Fibroblast of lung (primary cell): ENCODE data around the gene KLHL29. TPM values are rescaled to one million over a fixed set of nuclear protein-coding genes. Genes with fewer than 3 reads are reported as not detected.

Experiments
- DNase-seq, 2 donors: peaks; one replicate each; pipeline versions ENCODE4 v3.0.0 to v3.0.0-alpha.2; 2010; ENCODE audit warnings: low read depth in 2 of 2
- H2AFZ ChIP-seq: 2 replicates; pipeline ENCODE4 v1.5.1; 2012; ENCODE audit warnings: low read length, control low read depth, inconsistent platforms
- H3K27ac ChIP-seq: 2 replicates; pipeline ENCODE4 v1.5.1; 2011; ENCODE audit warnings: low read length, control low read depth; ENCODE audit not compliant: insufficient read depth
- H3K27me3 ChIP-seq: 2 replicates; pipeline ENCODE4 v1.5.1; 2011; ENCODE audit warnings: mild to moderate bottlenecking, low read length; ENCODE audit not compliant: control insufficient read depth, insufficient read depth
- H3K36me3 ChIP-seq: 2 replicates; pipeline ENCODE4 v1.5.1; 2011; ENCODE audit warnings: low read length; ENCODE audit not compliant: control insufficient read depth, insufficient read depth
- H3K4me1 ChIP-seq: 2 replicates; pipeline ENCODE4 v1.5.1; 2011; ENCODE audit warnings: low read length; ENCODE audit not compliant: control insufficient read depth, insufficient read depth; ENCODE audit errors: extremely low read depth
- H3K4me2 ChIP-seq: 2 replicates; pipeline ENCODE4 v1.5.1; 2011; ENCODE audit warnings: low read length, control low read depth; ENCODE audit not compliant: insufficient read depth; ENCODE audit errors: extremely low read depth
- H3K4me3 ChIP-seq, 4 experiments: fragments of 200-600 bp in 1 of 4; sonication (generic) in 1 of 4; replicated peaks in 1 of 4; 2 replicates each; pipeline ENCODE4 v1.5.1; 2011 to 2016; ENCODE audit warnings: low read length in 4 of 4, low read depth in 3 of 4, mild to moderate bottlenecking in 3 of 4, control low read depth in 2 of 4, inconsistent platforms in 1 of 4, mixed read lengths in 1 of 4; ENCODE audit not compliant: insufficient read depth in 1 of 4; ENCODE audit errors: control extremely low read depth in 1 of 4
- H3K79me2 ChIP-seq: 2 replicates; pipeline ENCODE4 v1.5.1; 2012; ENCODE audit warnings: mild to moderate bottlenecking, low read length, inconsistent platforms; ENCODE audit not compliant: control insufficient read depth, insufficient read depth
- H3K9ac ChIP-seq: 2 replicates; pipeline ENCODE4 v1.5.1; 2011; ENCODE audit warnings: mild to moderate bottlenecking, low read length, control low read depth; ENCODE audit not compliant: insufficient read depth
- H3K9me3 ChIP-seq: 2 replicates; pipeline ENCODE4 v1.5.1; 2012; ENCODE audit warnings: low read depth, low read length; ENCODE audit not compliant: control insufficient read depth, insufficient read depth
- H4K20me1 ChIP-seq: 2 replicates; pipeline ENCODE4 v1.5.1; 2011; ENCODE audit warnings: low read length; ENCODE audit not compliant: control insufficient read depth, insufficient read depth; ENCODE audit errors: extremely low read depth
- EZH2 ChIP-seq: IDR thresholded peaks from 2 replicates; pipeline ENCODE4 v1.5.1; 2012; ENCODE audit warnings: low read length, control low read depth, mild to moderate bottlenecking; ENCODE audit errors: missing control alignments
- polyA plus RNA-seq, 2 donors: library from polyadenylated mRNA; depleted of rRNA in 1 of 2; stranded (reverse) in 1 of 2; unstranded in 1 of 2; fragments of >200 nt; gene quantifications; 2 replicates each; pipeline ENCODE4 v1.2.1, GENCODE V29; 2011 to 2012; ENCODE audit warnings: missing spikeins in 1 of 2
- total RNA-seq: library from RNA; depleted of rRNA; stranded (reverse); fragments of >200 nt; gene quantifications from 2 replicates; pipeline ENCODE4 v1.2.1, GENCODE V29; 2014
- TF ChIP-seq, protein P1 (sequence below), 2 donors: IDR thresholded peaks in 1 of 2; conservative IDR thresholded peaks in 1 of 2; 1 replicate in 1 of 2; 2 replicates in 1 of 2; pipeline ENCODE4 v1.5.1; 2011 to 2012; ENCODE audit warnings: low read length in 2 of 2, control low read depth in 1 of 2, inconsistent platforms in 1 of 2, low read depth in 1 of 2, mild to moderate bottlenecking in 1 of 2

KLHL29 gene
- total and polyA plus RNA-seq, 2 donors (not counting 1 experiment from before 2014, with no cell fraction given): 7.1 to 7.9 TPM

DNA sequence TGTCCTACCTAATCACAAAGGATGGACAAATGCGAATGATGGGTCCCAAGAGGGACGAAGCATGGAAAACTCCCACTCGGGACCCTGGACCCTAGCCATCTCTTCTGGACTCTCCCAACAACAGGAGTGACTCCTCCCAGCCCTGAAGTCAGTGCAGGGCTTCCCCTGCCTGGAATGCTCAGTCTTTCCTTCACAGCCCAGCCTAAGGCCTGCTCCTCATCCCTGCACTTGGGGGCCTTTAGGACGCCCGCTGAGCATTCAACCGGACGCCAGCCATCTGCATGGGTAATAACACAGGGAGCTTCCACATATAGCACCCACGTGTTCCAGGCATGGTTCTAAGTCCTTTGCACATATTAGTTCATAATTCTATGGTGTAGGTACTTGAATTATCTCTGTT, 237.5 kb downstream of the KLHL29 start:
- Histone ChIP-seq H3K9ac (no peak overlapping the region), H2AFZ (no peak overlapping the region), H3K4me2 (no peak overlapping the region), H3K4me3 (no peak overlapping the region), H3K27ac (no peak overlapping the region), H3K36me3 (no peaks in the 10 kb centered on the region), H3K79me2 (no peaks in the 10 kb centered on the region), H3K9me3 (no peaks in the 10 kb centered on the region), H3K4me1 (peaks cover 2% of the 10 kb centered on the region), H3K27me3 (no peaks in the 10 kb centered on the region), H4K20me1 (no peaks in the 10 kb centered on the region)
- no peak for TF ChIP-seq EZH2
- TF ChIP-seq, protein P1, sequence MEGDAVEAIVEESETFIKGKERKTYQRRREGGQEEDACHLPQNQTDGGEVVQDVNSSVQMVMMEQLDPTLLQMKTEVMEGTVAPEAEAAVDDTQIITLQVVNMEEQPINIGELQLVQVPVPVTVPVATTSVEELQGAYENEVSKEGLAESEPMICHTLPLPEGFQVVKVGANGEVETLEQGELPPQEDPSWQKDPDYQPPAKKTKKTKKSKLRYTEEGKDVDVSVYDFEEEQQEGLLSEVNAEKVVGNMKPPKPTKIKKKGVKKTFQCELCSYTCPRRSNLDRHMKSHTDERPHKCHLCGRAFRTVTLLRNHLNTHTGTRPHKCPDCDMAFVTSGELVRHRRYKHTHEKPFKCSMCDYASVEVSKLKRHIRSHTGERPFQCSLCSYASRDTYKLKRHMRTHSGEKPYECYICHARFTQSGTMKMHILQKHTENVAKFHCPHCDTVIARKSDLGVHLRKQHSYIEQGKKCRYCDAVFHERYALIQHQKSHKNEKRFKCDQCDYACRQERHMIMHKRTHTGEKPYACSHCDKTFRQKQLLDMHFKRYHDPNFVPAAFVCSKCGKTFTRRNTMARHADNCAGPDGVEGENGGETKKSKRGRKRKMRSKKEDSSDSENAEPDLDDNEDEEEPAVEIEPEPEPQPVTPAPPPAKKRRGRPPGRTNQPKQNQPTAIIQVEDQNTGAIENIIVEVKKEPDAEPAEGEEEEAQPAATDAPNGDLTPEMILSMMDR (conservative IDR thresholded peaks at IDR 0.05 in 1 of 2, IDR thresholded peaks at IDR 0.05 in 1 of 2; ENCODE audit: low read depth in 1 of 2, low read length in 2 of 2): no peak
- no peak for DNase-seq

DNA sequence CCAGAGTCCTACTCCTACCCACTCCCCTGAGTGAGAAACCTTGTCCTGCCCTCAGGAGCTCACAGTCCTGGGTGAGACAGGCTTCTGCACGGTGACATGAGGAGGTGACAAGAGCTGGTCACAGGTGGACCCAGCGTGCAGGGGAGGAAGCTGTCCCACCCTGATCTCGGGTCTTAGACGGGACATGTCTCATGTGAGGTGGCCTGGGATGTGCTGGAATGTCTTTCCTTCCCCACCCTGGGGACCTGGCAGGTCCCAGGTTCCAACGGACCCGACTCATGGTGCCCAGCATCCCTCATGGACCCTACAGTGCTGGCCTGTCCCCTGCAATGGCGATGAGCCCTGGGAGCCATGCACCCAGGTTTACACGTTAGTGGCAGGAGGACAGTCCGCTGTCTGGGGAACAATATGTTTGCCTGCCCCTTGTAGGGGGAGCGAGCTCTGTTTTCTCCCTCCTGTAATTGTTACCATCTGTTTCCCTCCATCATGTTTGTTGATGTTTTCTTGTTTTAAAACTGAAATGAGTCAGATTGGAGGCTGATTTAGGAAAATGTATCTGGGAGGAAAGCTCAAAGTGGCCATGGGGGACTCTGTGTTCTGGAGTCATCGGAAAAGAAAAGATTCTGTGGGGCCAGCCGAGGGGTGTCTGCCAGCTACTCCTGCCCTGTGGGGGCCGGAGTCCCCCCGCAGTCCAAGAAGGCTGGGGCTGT, 238.1 kb downstream of the KLHL29 start:
- TF ChIP-seq, protein P1 (conservative IDR thresholded peaks at IDR 0.05 in 1 of 2, IDR thresholded peaks at IDR 0.05 in 1 of 2; ENCODE audit: low read depth in 1 of 2, low read length in 2 of 2): no peak
- no peak for TF ChIP-seq EZH2
- Histone ChIP-seq H3K79me2 (no peaks in the 10 kb centered on the region), H3K9ac (no peak overlapping the region), H2AFZ (no peak overlapping the region), H3K4me1 (no peaks in the 10 kb centered on the region), H3K27me3 (no peaks in the 10 kb centered on the region), H3K27ac (no peak overlapping the region), H3K4me2 (no peak overlapping the region), H3K9me3 (no peaks in the 10 kb centered on the region), H4K20me1 (no peaks in the 10 kb centered on the region), H3K4me3 (no peak overlapping the region), H3K36me3 (no peaks in the 10 kb centered on the region)
- DNase-seq: no peak

DNA sequence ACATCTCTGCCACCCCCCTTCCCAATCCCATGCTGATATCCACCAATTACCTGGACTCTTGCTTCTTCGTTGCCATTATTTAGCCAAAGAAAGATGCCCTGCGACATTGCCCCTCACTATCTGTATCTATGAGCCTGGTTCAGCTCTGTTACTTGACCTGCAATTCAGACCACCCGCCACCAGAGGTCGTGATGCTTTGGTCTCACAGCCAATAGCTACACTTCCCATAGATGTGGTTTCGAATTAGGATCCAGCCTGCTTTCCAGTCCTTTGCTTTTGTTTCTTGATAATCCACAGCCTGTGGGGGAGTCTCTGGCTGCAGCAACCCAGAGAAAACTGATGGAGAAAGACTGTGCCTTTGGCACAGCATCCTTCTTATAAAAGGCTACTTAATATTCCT, 239.4 kb downstream of the KLHL29 start:
- no peak overlapping the region for H3K4me3 ChIP-seq
- no peaks in the 10 kb centered on the region for H3K4me1 ChIP-seq
- TF ChIP-seq, protein P1 (conservative IDR thresholded peaks at IDR 0.05 in 1 of 2, IDR thresholded peaks at IDR 0.05 in 1 of 2; ENCODE audit: low read depth in 1 of 2, low read length in 2 of 2): peak; percentile 39 to 53
- TF ChIP-seq EZH2: no peak
- H4K20me1 ChIP-seq: no peaks in the 10 kb centered on the region
- H2AFZ ChIP-seq: no peak overlapping the region
- H3K27ac ChIP-seq: no peak overlapping the region
- H3K27me3 ChIP-seq: no peaks in the 10 kb centered on the region
- no peak overlapping the region for H3K9ac ChIP-seq
- no peaks in the 10 kb centered on the region for H3K9me3 ChIP-seq
- no peak for DNase-seq
- H3K4me2 ChIP-seq: no peak overlapping the region
- no peaks in the 10 kb centered on the region for H3K79me2 ChIP-seq
- H3K36me3 ChIP-seq: no peaks in the 10 kb centered on the region
